GM23248 (cell line): Measurements from ENCODE around the gene NPY5R.

Experiments
- EZH2 ChIP-seq: fragments of 200-600 bp; sonication (generic); IDR thresholded peaks from 2 replicates; pipeline ENCODE4 v1.6.1; 2018; ENCODE audit warnings: antibody characterized with exemption, mild to moderate bottlenecking; ENCODE audit not compliant: insufficient read depth, poor library complexity, severe bottlenecking
- EZH2phosphoT487 ChIP-seq: fragments of 200-600 bp; sonication (generic); IDR thresholded peaks from 2 replicates; pipeline ENCODE4 v1.6.1; 2018; ENCODE audit warnings: antibody characterized with exemption, moderate library complexity, mild to moderate bottlenecking, low read depth; ENCODE audit not compliant: insufficient read depth

GRCh38 chr4:163332526-163333406 lies 10.9 kb upstream of the NPY5R start, which contains the start of gene NPY1R:
- TF ChIP-seq EZH2phosphoT487 (no peak), EZH2 (no peak)
